HFF-Myc (cell line): ENCODE measurements around the gene SLC39A9.
"Not testable (repeated sequence)": the region's sequence is repeated elsewhere in the genome, so short reads cannot be mapped to it uniquely, and the experiment has no call there.

Experiments used
- DNase-seq: peaks from one replicate; pipeline ENCODE4 v3.0.0-alpha.2; 2011; ENCODE audit warnings: low read depth; ENCODE audit errors: extremely low read depth
- H3K4me3 ChIP-seq: replicated peaks from 2 replicates; pipeline ENCODE4 v1.5.1; 2011; ENCODE audit warnings: low read depth, mild to moderate bottlenecking, control low read depth, low read length
- CTCF ChIP-seq: IDR thresholded peaks from 2 replicates; pipeline ENCODE4 v1.5.1; 2012; ENCODE audit warnings: mild to moderate bottlenecking, low read depth, low read length, control low read depth; ENCODE audit errors: missing control alignments

Gene SLC39A9

GRCh38 chr14:69471916-69472315 is 73.4 kb downstream of the SLC39A9 start:
- no peak for DNase-seq
- TF ChIP-seq CTCF = no peak
- H3K4me3 ChIP-seq = no peak overlapping the region

DNA sequence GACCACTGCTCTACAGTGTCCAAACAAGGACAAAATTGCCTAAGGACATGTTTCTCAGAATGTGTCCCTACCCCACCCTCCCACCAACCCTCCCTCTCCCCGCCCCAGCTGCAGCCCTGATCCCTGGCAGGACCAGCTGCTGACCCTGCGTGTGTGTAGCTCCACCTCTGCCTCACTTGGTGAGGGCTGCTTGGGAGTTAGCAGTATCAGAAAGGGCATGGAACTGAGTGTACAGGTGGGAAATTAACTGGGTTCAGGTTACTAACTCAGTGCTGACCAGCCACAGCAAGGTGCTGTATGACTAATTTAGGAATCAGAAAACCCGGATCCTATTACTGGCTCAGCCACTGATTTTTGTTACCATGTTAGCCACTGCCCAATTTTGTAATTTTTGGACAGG is 74.8 kb downstream of the SLC39A9 start:
- H3K4me3 ChIP-seq = no peak overlapping the region
- no peak for TF ChIP-seq CTCF
- DNase-seq = no peak

GRCh38 chr14:69473946-69474345 is 75.5 kb downstream of the SLC39A9 start:
- DNase-seq = no peak
- no peak overlapping the region for H3K4me3 ChIP-seq
- TF ChIP-seq CTCF = no peak

DNA sequence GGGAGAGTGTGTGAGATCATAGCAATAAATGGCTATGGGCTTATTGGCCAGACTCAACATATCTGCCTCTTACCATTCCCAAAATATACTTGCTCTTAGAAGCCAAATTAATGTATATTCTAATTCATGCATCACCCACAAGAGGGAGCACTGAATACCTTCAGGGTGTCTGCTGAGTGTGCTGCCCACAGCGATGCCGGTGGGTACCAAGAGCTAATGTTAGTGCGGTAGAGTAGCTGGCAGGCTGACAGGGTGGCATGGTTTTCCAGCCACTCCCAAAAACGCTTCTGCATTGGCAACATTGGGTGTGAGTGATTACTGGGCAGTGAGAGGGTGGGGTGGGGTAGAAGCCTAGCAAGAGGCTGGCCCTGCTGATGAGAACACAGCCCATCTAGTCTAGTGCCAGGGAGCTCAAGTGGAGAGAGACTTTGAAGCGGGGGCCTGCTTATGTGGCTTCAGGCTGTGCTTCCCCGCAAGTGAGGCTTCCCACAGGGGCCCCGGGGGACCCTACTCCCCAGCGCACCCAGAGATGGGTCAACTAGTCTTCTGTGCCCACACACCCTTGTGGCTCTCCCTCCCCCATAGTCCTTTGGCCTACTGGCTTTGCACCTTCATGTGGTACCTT is 76.8 kb downstream of the SLC39A9 start:
- no peak overlapping the region for H3K4me3 ChIP-seq
- TF ChIP-seq CTCF = peak; percentile 44
- DNase-seq = no peak

- DNase-seq = not testable (repeated sequence)
- peak; percentile 7 for TF ChIP-seq CTCF
Measured at GRCh38 chr14:69476824-69477450, 78.4 kb downstream of the SLC39A9 start.

DNA sequence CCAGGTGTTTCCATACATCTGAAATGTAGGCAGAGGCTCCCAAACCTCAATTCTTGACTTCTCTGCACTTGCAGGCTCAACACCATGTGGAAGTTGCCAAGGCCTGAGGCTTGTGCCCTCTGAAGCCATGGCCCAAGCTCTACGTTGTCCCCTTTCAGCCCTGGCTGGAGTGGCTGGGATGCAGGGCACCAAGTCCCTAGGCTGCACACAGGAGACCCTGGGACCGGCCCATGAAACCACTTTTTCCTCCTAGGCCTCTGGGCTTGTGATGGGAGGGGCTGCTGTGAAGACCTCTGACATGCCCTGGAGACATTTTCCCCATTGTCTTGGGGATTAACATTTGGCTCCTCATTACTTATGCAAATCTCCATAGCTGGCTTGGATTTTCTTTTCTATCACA is 79.6 kb downstream of the SLC39A9 start:
- not testable (repeated sequence) for DNase-seq, H3K4me3 ChIP-seq

More at GRCh38 chr14:69476824-69477450, 78.4 kb downstream of the SLC39A9 start:
- not testable (repeated sequence) for H3K4me3 ChIP-seq

- no peak overlapping the region for H3K4me3 ChIP-seq
- no peak for DNase-seq
- no peak for TF ChIP-seq CTCF
Measured at GRCh38 chr14:69479696-69480095, 81.2 kb downstream of the SLC39A9 start.
